Left ventricle myocardium inferior (tissue), 1 donor: ENCODE results near the gene DCPS. TPM values are rescaled to one million over a fixed set of nuclear protein-coding genes. Genes with fewer than 3 reads are reported as not detected.
A peak's percentile ranks its signal among the peaks of the same experiment; 100 is the strongest.

Experiments
- DNase-seq: peaks from one replicate; pipeline ENCODE4 v3.0.0-alpha.2; 2020
- H3K27ac ChIP-seq: fragments of 200-600 bp; replicated peaks from 2 replicates; pipeline ENCODE4 v1.8.0; 2021
- H3K27me3 ChIP-seq: fragments of 200-600 bp; 2 replicates; pipeline ENCODE4 v1.8.0; 2021; ENCODE audit warnings: low read depth
- H3K36me3 ChIP-seq: fragments of 200-600 bp; 2 replicates; pipeline ENCODE4 v1.8.0; 2021
- H3K4me1 ChIP-seq: fragments of 200-600 bp; 2 replicates; pipeline ENCODE4 v1.8.0; 2021
- H3K4me3 ChIP-seq: fragments of 200-600 bp; 2 replicates; pipeline ENCODE4 v1.8.0; 2021; ENCODE audit warnings: mild to moderate bottlenecking, moderate library complexity
- H3K9me3 ChIP-seq: fragments of 200-600 bp; replicated peaks from 2 replicates; pipeline ENCODE4 v1.8.0; 2021
- CTCF ChIP-seq: fragments of 200-600 bp; IDR thresholded peaks from 2 replicates; pipeline ENCODE4 v1.8.0; 2021; ENCODE audit warnings: antibody characterized with exemption, mild to moderate bottlenecking, borderline replicate concordance
- intact Hi-C: fragments of 100-400 bp; cut with micrococcal nuclease; formaldehyde crosslinking; loops from one replicate; pipeline ENCODE4 v1.11.0; 2022
- total RNA-seq: library from RNA; stranded (reverse); fragmentation: NEBNext Ultra II Directional; extraction: Animal tissue kit (Norgen Biotek cat#: 25700); gene quantifications from one replicate; pipeline ENCODE4 v1.2.1, GENCODE V29; 2021
- donor health status: DM: no; HTN: yes; CAD: no; lungs with severe emphysema.

The DCPS gene
- total RNA-seq, 1 donor from 2014 or later, result 12.1 TPM

GRCh38 chr11:126340960-126341606 lies 37.2 kb downstream of the DCPS start:
- TF ChIP-seq CTCF, result no peak
- Histone ChIP-seq H3K27me3 (no peaks in the 10 kb centered on the region), H3K36me3 (peaks cover 39% of the 10 kb centered on the region), H3K27ac (peak overlapping the region; percentile 76), H3K4me3 (no peak overlapping the region), H3K4me1 (peaks cover 74% of the 10 kb centered on the region), H3K9me3 (no peaks in the 10 kb centered on the region)
- no peak for DNase-seq
- intact Hi-C loops, result no loop called here

GRCh38 chr11:126341760-126342161 lies 37.9 kb downstream of the DCPS start:
- TF ChIP-seq CTCF, result no peak
- Histone ChIP-seq H3K27me3 (no peaks in the 10 kb centered on the region), H3K4me3 (no peak overlapping the region), H3K36me3 (peaks cover 39% of the 10 kb centered on the region), H3K4me1 (peaks cover 74% of the 10 kb centered on the region), H3K27ac (no peak overlapping the region), H3K9me3 (no peaks in the 10 kb centered on the region)
- DNase-seq, result no peak
- intact Hi-C loops, result no loop called here

- H3K4me1 ChIP-seq, result peaks cover 74% of the 10 kb centered on the region
These were observed 39.2 kb downstream of the DCPS start for GRCh38 chr11:126343051-126343450.

DNA sequence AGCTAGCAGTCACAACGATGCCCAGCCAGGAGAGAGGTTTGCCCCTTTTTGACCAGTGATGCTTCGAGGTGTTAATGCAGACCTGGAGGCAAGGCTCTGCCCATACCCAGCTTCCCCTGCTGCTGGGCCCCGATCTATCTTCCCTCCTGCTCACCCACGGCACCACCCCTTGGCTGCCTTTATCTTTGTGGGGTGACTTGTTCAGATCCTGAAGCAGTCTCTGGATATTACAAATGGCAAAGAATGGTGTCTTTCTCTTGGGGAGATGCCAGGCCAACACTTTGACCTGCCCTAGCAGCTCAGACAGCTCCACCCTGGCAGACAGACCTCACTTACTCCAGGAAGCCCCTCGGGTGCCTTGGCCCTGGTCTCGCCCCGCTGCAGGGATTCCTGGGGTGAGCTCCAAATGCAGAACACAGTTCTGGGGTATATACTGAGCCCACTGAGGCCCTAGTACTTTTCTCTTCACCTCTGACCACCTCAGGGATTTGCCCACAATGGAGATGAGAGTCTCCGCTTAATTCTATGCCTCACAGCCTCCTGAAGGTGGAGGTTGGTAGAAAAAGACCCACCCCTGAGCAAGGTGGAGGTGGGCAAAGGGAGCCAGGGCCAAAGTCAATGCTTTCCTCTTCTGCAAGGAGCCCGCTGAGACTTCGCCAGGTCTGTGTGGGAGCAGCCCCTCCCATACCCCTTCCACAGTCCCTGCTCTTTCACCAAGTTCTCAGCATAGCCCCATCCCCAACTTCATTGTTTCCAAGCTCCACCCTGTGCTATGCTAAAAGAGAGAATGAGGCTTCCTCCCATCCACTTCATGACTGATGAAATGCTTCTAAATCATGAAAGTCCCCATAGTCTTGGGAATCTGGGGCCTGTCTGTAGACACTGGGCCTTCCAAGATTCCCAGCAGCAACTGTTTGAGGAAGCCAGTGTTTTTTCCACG lies 40.6 kb downstream of the DCPS start:
- Histone ChIP-seq H3K27ac (no peak overlapping the region), H3K9me3 (no peaks in the 10 kb centered on the region), H3K4me1 (peaks cover 74% of the 10 kb centered on the region), H3K36me3 (peaks cover 30% of the 10 kb centered on the region), H3K4me3 (no peak overlapping the region), H3K27me3 (no peaks in the 10 kb centered on the region)
- DNase-seq, result no peak
- intact Hi-C loops, result no loop called here
- no peak for TF ChIP-seq CTCF

More at GRCh38 chr11:126343051-126343450, 39.2 kb downstream of the DCPS start:
- peaks cover 39% of the 10 kb centered on the region for H3K36me3 ChIP-seq
- H3K4me3 ChIP-seq, result no peak overlapping the region
- no peaks in the 10 kb centered on the region for H3K27me3 ChIP-seq
- DNase-seq, result no peak
- no peaks in the 10 kb centered on the region for H3K9me3 ChIP-seq
- no peak overlapping the region for H3K27ac ChIP-seq
- no peak for TF ChIP-seq CTCF
- intact Hi-C loops, result no loop called here

GRCh38 chr11:126345283-126345682 lies 41.4 kb downstream of the DCPS start:
- DNase-seq, result no peak
- Histone ChIP-seq H3K9me3 (no peaks in the 10 kb centered on the region), H3K36me3 (peaks cover 29% of the 10 kb centered on the region), H3K27ac (peak overlapping the region; percentile 79), H3K4me1 (peaks cover 74% of the 10 kb centered on the region), H3K4me3 (no peak overlapping the region), H3K27me3 (no peaks in the 10 kb centered on the region)
- TF ChIP-seq CTCF, result no peak
- intact Hi-C loops, result no loop called here
